PFSK-1 (cell line): ENCODE measurements around the gene PHOX2B.

Experiments
- FOXP2 ChIP-seq: optimal IDR thresholded peaks from 2 replicates; pipeline ENCODE3; 2011; ENCODE audit warnings: borderline replicate concordance, control low read depth, inconsistent platforms; ENCODE audit not compliant: insufficient read depth; ENCODE audit errors: extremely low read length, extremely low read depth
- POLR2AphosphoS5 ChIP-seq: IDR thresholded peaks from 2 replicates; pipeline ENCODE4 v1.6.1; 2012; ENCODE audit warnings: low read depth, mild to moderate bottlenecking, control low read depth, low read length, moderate library complexity
- SIN3A ChIP-seq: IDR thresholded peaks from 2 replicates; pipeline ENCODE4 v1.6.1; 2012; ENCODE audit warnings: mild to moderate bottlenecking, low read length, moderate library complexity, borderline replicate concordance; ENCODE audit not compliant: insufficient read depth
- TAF1 ChIP-seq: IDR thresholded peaks from 2 replicates; pipeline ENCODE4 v1.6.1; 2012; ENCODE audit warnings: low read length, control low read depth, borderline replicate concordance; ENCODE audit not compliant: insufficient read depth
- TF ChIP-seq, protein P1 (sequence below), 2 experiments: IDR thresholded peaks; 2 replicates each; pipeline versions ENCODE4 v1.6.1 to v1.8.0; 2011 to 2012; ENCODE audit warnings: low read depth in 2 of 2, low read length in 2 of 2, control low read depth in 1 of 2, inconsistent platforms in 1 of 2, mild to moderate bottlenecking in 1 of 2, moderate library complexity in 1 of 2; ENCODE audit not compliant: insufficient read depth in 1 of 2

PHOX2B gene

DNA sequence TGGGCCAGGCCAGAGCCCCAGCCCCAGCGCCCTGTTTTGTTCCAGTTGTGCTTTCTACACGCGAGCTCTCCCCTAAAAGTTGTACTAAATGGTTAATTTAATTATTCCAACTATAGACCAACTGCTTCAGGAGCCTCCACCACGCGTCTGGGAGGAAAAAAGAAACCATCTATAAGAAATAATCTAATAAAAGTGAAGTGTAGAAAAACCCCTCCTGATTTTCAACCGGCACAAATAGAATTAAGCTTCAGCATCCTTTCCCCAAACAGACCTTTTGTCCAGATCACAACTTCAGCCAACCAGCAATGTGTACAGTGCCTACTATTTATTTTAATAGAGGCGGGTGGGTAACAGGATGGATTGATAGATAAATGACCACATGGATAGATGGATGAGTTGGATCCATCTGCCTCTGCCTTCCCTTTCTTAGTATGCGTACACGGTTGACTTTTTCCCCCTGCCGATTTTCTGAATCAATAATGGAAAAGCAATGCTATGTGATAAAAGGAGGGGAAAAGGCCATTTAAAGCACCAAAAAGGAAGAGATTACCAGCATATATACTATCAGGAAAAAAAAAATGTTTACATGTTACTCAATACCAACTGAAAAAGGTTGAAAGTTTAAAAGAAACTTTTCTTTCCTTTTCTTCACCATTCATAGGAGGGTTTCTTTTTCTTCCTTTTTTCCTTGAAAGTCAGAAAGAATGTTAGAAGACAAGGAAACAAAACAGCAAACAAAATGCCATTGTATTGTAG is 3.7 kb upstream of the PHOX2B start:
- TF ChIP-seq FOXP2 = no peak
- no peak for TF ChIP-seq TAF1
- no peak for TF ChIP-seq POLR2AphosphoS5
- TF ChIP-seq, protein P1, sequence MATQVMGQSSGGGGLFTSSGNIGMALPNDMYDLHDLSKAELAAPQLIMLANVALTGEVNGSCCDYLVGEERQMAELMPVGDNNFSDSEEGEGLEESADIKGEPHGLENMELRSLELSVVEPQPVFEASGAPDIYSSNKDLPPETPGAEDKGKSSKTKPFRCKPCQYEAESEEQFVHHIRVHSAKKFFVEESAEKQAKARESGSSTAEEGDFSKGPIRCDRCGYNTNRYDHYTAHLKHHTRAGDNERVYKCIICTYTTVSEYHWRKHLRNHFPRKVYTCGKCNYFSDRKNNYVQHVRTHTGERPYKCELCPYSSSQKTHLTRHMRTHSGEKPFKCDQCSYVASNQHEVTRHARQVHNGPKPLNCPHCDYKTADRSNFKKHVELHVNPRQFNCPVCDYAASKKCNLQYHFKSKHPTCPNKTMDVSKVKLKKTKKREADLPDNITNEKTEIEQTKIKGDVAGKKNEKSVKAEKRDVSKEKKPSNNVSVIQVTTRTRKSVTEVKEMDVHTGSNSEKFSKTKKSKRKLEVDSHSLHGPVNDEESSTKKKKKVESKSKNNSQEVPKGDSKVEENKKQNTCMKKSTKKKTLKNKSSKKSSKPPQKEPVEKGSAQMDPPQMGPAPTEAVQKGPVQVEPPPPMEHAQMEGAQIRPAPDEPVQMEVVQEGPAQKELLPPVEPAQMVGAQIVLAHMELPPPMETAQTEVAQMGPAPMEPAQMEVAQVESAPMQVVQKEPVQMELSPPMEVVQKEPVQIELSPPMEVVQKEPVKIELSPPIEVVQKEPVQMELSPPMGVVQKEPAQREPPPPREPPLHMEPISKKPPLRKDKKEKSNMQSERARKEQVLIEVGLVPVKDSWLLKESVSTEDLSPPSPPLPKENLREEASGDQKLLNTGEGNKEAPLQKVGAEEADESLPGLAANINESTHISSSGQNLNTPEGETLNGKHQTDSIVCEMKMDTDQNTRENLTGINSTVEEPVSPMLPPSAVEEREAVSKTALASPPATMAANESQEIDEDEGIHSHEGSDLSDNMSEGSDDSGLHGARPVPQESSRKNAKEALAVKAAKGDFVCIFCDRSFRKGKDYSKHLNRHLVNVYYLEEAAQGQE (IDR thresholded peaks at IDR 0.05; ENCODE audit: insufficient read depth in 1 of 2, low read depth in 2 of 2, low read length in 2 of 2) = no peak
- no peak for TF ChIP-seq SIN3A

DNA sequence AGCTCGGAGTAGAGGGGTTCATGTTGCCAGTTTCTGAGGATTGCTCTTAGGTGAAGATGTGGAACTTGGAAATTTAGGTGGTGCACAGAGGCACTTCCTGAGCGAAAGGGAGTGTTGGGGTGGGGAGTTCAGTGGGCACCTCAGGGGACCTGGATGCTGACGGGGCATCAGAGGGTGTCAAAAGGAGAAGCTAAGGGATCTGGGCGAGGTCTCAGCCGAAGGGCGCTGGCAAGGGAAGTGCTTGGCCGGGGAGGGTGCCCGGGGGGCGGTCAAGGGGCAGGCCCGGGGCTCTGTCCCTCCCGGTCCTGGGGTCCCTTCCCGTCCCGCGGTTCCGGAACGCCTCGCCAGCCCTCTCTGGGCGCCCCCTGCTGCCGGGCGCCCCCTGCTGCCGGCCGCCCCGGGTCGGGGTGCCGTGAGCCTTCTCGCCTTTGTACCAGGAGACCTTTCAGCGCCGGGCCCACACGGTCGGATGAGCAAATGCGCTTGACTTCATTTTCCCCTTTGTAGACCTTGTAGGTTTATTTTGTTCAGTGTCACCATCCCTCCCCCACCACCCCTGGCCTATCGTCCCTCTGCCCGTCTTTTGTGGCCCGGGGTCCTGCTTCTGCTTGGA is 3.0 kb upstream of the PHOX2B start:
- no peak for TF ChIP-seq TAF1

DNA sequence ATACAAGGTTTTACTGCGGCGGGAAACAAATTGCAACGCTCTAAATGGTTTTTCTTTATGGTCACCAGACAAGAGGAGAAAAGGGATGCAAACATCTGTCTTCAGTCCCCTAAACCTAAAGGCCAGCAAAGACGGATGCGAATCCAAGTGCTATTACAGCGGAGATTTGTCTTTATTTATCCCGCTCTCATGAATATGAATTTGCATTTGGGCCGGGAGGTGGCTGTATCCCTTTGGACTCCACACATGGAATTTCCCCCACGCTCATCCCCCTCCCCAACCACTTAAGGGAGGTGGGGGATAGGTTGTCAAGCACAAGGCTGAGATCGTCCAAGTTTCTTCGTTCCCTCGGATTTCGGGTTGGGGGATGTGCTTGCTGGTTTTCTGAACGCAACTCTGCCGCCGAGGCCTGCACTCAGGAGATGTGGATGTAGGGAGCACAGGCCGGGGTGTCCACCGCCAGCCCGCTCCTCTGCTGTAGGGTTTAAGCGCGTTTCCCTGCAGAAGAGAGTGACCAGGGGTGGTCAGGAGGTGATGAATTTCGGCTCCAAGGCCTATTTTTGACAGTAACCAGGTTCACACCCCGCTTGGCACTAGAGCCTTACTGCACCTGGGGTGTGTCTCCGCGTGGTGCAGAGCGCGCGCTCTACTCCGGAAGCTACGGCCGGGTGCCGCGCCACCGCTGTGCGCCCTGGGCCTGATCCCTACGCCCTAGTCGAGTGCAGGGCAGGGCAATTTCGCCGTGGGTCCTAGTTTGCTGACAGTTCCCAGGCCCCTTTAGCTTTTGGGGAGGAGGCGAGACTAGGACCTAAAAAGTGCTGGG is 2.3 kb upstream of the PHOX2B start:
- TF ChIP-seq TAF1 (no peak), POLR2AphosphoS5 (no peak), SIN3A (no peak), FOXP2 (no peak)
- TF ChIP-seq, protein P1 (IDR thresholded peaks at IDR 0.05; ENCODE audit: insufficient read depth in 1 of 2, low read depth in 2 of 2, low read length in 2 of 2) = no peak

DNA sequence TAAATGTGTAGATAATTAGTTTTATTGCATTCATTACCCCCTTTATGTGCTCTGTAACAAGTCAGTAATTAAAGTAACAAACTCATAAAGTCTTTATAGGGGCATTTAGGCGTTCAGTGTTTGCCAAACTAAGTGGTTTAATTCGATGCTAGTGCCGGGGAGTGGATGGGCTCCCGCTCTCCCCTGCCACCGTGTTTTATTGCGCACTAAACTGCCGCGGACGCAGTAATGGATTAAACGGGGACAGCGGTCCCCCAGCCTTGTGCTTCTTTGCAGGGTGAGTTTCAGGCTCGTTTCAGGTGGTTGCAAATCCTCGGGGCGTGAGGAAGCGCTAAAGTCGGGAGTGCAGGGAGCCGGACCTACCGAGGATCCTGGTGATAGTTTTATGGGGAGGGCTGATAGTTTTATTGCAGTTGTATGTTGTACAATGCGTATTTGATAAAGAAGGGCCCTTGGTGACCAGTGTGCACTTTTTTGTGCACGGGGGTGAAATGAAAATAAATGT is 1.6 kb upstream of the PHOX2B start:
- no peak for TF ChIP-seq SIN3A

DNA sequence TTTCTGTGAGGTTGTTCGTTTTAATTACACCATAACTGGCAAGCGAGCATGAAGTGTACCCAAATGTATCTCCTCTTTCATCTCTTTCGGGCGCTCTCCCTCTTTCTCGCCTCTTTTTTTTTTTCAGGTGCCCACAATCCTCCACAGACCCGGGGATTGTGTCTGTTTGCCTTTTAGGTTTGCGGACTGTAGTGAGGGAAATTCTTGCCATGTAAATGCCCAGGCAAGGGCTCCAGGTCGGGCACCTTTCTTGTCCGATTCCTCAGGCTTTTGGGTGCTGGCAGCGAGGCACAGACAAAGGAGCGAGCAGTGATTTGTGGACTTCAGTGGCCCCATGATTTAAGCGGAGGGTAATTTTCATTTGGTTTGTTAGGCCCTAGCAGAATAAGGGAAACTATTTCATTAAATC is 1.1 kb upstream of the PHOX2B start:
- TF ChIP-seq, protein P1 (IDR thresholded peaks at IDR 0.05; ENCODE audit: insufficient read depth in 1 of 2, low read depth in 2 of 2, low read length in 2 of 2) = no peak
- TF ChIP-seq SIN3A (no peak), POLR2AphosphoS5 (no peak), TAF1 (no peak), FOXP2 (no peak)

DNA sequence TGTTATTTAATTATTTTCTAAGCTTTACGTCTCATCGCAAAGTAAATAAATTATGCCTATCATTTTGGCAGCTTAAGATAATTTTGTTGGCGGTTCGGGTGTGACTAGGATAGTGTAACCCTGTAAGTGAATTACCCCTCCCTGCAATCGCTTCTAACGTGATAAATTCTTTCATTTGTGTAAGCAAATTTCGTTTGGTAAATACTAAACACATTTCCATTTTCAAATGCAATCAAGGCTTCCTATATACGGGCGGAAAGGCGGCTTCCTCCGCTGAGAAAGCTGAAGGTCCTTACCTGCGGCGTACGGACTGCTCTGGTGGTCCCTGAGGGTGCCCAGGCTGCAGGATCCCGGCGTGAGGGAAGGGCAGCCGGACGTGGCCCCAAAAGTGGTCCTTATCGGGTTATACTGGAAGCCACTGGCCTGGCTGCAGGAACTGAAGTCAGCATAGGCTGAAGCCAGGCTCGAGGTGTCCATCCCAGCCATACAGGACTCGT is 403 bp downstream of the PHOX2B start:
- no peak for TF ChIP-seq SIN3A
- no peak for TF ChIP-seq FOXP2
- no peak for TF ChIP-seq TAF1
- TF ChIP-seq, protein P1 (IDR thresholded peaks at IDR 0.05; ENCODE audit: insufficient read depth in 1 of 2, low read depth in 2 of 2, low read length in 2 of 2) = no peak
- TF ChIP-seq POLR2AphosphoS5 = no peak
